Loucy (cell line): ENCODE measurements around the gene PDIA6.

ENCODE experiments used
- H2AFZ ChIP-seq: fragments of 200-600 bp; sonication (generic); 2 replicates; pipeline ENCODE4 v1.6.0; 2016; ENCODE audit warnings: antibody characterized with exemption, mild to moderate bottlenecking, low read length, moderate library complexity
- H3F3A ChIP-seq: fragments of 200-600 bp; 2 replicates; pipeline ENCODE4 v1.6.0; 2016; ENCODE audit warnings: antibody characterized with exemption, low read depth, mild to moderate bottlenecking
- H3K27me3 ChIP-seq: fragments of 200-600 bp; sonication (generic); 2 replicates; pipeline ENCODE4 v1.6.1; 2014; ENCODE audit warnings: low read length, mild to moderate bottlenecking; ENCODE audit not compliant: insufficient read depth, poor library complexity, severe bottlenecking
- H3K36me3 ChIP-seq: fragments of 200-600 bp; sonication (generic); 2 replicates; pipeline ENCODE4 v1.6.1; 2016; ENCODE audit warnings: low read length; ENCODE audit not compliant: insufficient read depth
- H3K4me1 ChIP-seq: fragments of 200-600 bp; sonication (generic); 2 replicates; pipeline ENCODE4 v1.5.1; 2014; ENCODE audit warnings: low read length, mild to moderate bottlenecking; ENCODE audit not compliant: insufficient read depth, poor library complexity, severe bottlenecking
- H3K4me2 ChIP-seq: fragments of 200-600 bp; sonication (generic); 2 replicates; pipeline ENCODE4 v1.6.0; 2014; ENCODE audit warnings: antibody characterized with exemption, low read length, low read depth, mild to moderate bottlenecking; ENCODE audit not compliant: poor library complexity, severe bottlenecking
- H3K4me3 ChIP-seq: fragments of 200-600 bp; sonication (generic); 2 replicates; pipeline ENCODE4 v1.5.1; 2014; ENCODE audit warnings: low read length, mild to moderate bottlenecking, mixed read lengths; ENCODE audit not compliant: poor library complexity, severe bottlenecking
- H3K79me2 ChIP-seq: fragments of 200-600 bp; sonication (generic); 2 replicates; pipeline ENCODE4 v1.6.1; 2014; ENCODE audit warnings: low read length; ENCODE audit not compliant: insufficient read depth
- H3K9ac ChIP-seq: fragments of 200-600 bp; sonication (generic); 2 replicates; pipeline ENCODE4 v1.6.0; 2014; ENCODE audit warnings: mild to moderate bottlenecking, low read depth, low read length, moderate library complexity; ENCODE audit not compliant: poor library complexity, severe bottlenecking
- H3K9me2 ChIP-seq: fragments of 200-600 bp; sonication (generic); replicated peaks from 2 replicates; pipeline ENCODE4 v1.6.1; 2016; ENCODE audit warnings: low read depth, low read length, mixed read lengths
- H3K9me3 ChIP-seq: fragments of 200-600 bp; sonication (generic); 2 replicates; pipeline ENCODE4 v1.6.1; 2014; ENCODE audit warnings: mild to moderate bottlenecking, antibody characterized with exemption, low read length, low read depth; ENCODE audit not compliant: insufficient read depth
- H4K20me1 ChIP-seq: fragments of 200-600 bp; sonication (generic); 2 replicates; pipeline ENCODE4 v1.6.0; 2014; ENCODE audit warnings: antibody characterized with exemption, low read length, mild to moderate bottlenecking; ENCODE audit not compliant: insufficient read depth, poor library complexity, severe bottlenecking
- CTCF ChIP-seq: fragments of 200-600 bp; sonication (generic); conservative IDR thresholded peaks from 2 replicates; pipeline ENCODE4 v1.5.1; 2014; ENCODE audit warnings: mild to moderate bottlenecking, antibody characterized with exemption, low read length
- EZH2phosphoT487 ChIP-seq: fragments of 200-600 bp; IDR thresholded peaks from 2 replicates; pipeline ENCODE4 v1.6.1; 2018; ENCODE audit warnings: antibody characterized with exemption, mild to moderate bottlenecking, moderate library complexity, borderline replicate concordance

Gene PDIA6

DNA sequence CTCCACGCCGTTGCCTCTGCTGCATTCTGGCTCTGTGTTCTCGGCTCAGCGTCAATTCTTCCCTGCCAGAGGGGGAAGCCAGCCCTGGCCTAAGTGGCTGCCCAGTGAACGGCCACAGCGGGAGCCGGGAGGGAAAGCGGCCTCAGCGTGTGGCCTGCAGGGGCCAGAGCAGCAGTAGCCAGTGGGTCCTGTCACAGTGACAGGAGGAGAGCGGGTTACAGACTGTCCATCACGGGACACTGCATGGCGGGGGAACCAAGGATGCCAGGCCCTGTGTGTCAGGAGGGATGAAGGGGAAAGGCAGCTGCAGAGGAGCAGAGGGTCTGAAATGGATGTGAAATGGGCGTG lies 39.7 kb downstream of the PDIA6 start:
- no peaks in the 10 kb centered on the region for H3K4me1 ChIP-seq

DNA sequence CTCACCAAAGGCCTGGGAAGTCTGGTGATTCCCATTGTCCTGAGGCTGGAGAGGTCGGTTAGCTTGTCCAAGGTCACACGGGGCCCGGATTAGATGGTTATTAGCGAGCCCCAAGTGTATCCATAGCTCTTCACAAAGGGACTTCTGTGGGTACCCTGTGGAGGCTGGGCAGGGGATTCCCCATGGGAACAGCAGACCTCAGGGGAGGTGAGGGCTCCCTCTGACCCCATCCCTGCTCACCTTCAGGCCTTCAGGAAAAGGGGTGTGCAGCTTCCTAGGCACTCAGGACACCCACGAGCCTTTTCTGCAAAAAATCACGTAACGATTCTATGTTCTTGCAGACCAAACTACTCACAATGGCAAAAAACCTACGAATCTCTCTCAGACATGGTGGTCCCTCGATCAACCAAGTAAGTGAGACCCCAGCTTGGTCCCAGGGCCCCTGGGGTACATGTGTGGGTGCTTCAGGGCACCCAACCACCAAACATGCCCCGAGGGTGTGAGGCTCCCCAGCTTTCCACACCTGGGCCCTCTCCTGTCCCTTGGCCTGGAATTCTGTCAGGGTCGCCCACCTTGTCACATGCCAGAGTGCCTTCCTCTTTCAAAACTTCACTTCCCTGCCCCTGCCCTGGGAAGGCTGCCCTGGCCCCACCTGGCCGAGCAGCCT lies 40.3 kb downstream of the PDIA6 start:
- Histone ChIP-seq H3K27me3 (no peaks in the 10 kb centered on the region), H3K4me3 (no peak overlapping the region), H3K36me3 (peaks cover 6% of the 10 kb centered on the region; the same call in 1 of the 2 replicates), H3K79me2 (no peaks in the 10 kb centered on the region), H3K9me3 (no peaks in the 10 kb centered on the region), H3K4me1 (no peaks in the 10 kb centered on the region), H2AFZ (no peak overlapping the region), H3K4me2 (no peak overlapping the region), H3F3A (no peaks in the 10 kb centered on the region), H4K20me1 (no peaks in the 10 kb centered on the region), H3K9ac (no peak overlapping the region), H3K9me2 (no peaks in the 10 kb centered on the region)
- TF ChIP-seq EZH2phosphoT487 (no peak), CTCF (no peak)

More for the DNA sequence above, 39.7 kb downstream of the PDIA6 start:
- TF ChIP-seq CTCF (no peak), EZH2phosphoT487 (no peak)
- Histone ChIP-seq H4K20me1 (no peaks in the 10 kb centered on the region), H3K4me3 (no peak overlapping the region), H3F3A (no peaks in the 10 kb centered on the region), H3K36me3 (peaks cover 11% of the 10 kb centered on the region; the same call in 1 of the 2 replicates), H3K79me2 (no peaks in the 10 kb centered on the region), H3K9ac (no peak overlapping the region), H3K27me3 (no peaks in the 10 kb centered on the region), H3K9me2 (no peaks in the 10 kb centered on the region), H3K4me2 (no peak overlapping the region), H3K9me3 (no peaks in the 10 kb centered on the region), H2AFZ (no peak overlapping the region)

DNA sequence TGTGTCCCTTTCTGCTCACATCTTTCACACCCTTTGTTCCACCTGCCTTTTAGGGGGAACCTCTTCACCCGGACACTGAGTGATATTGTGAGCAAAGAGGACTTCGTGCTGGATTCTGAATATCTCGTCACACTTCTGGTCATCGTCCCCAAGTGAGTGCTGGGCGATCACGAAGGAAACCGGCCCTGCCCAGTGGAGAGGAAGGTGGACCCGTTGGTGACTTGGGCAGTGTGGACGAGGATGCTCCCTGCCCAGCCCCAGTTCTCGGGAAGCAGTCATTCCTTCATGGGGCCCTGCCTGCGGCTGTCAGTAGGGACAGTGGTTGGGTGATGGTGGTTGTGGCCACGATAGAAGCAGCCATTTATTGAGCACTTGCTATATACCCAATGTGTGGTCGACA lies 40.8 kb downstream of the PDIA6 start:
- Histone ChIP-seq H3K9me2 (no peaks in the 10 kb centered on the region), H3K27me3 (no peaks in the 10 kb centered on the region), H3K9me3 (no peaks in the 10 kb centered on the region), H2AFZ (no peak overlapping the region), H3K4me2 (no peak overlapping the region), H3F3A (no peaks in the 10 kb centered on the region), H3K4me3 (no peak overlapping the region), H3K36me3 (peaks cover under 1% of the 10 kb centered on the region; the same call in 1 of the 2 replicates), H3K79me2 (no peaks in the 10 kb centered on the region), H4K20me1 (no peaks in the 10 kb centered on the region), H3K4me1 (no peaks in the 10 kb centered on the region), H3K9ac (no peak overlapping the region)
- no peak for TF ChIP-seq EZH2phosphoT487
- TF ChIP-seq CTCF: no peak
